ENCODE results near the gene UBTFL1.
"Not testable (repeated sequence)": the region's sequence is repeated elsewhere in the genome, so short reads cannot be mapped to it uniquely, and the experiment has no call there.

The UBTFL1 gene

DNA sequence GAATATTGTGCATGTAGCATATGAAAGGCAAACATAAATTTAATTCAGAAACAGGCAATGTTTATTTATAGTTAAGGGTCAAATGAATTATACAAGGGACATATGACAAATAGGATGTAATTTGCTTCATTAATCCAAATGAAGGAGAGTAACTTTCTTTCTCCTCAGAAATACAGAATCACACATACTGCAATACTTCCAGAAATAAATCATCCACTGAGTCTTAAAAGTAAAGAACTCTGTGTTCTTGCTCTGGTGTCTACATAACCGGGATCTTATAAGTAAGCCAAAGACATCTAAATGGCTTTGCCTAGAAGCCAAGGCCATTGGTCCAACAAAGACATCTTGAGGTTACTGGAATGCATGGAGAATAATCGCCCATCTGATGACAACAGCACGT lies at the start of gene UBTFL1:
Gene UBTFL1 (plus strand): TSS at position 301 of the 400 bp plus-strand sequence. CDS start 0 bp downstream, at position 301.
- not testable (repeated sequence) for DNase-seq

DNA sequence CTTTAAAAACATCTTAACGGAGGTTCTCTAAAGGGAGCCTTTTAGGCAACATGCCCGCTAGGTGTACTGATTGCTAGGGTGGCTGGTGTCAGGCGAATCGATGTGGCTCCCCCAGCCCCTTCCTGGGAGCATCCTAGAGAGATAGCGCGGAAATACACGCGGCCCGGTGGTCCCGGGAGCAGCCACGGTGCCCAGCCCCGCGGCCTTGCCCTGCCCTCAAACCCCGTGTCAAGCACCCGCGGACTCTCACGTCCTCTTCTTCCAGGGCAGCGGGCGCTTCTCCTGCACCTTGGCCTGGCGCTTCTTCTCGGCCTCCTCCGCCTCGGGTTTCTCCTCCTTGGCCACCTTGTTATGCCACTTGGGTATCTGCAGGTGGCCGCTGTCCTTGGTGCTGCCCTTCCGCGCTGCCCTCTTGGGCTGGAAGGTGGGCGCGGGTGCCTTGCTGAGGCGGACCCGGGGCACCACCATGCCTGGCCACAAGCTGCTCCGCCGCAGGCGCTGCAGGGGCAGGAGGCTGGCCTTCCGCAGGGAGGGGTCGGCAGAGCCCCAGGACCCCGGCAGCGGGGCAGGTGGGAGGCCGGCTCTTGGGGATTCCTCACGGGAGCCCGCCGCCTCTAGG lies 34.0 kb upstream of the UBTFL1 start:
- DNase-seq: not testable (repeated sequence)

GRCh38 chr11:90052311-90052710 lies 33.4 kb upstream of the UBTFL1 start:
- not testable (repeated sequence) for DNase-seq

GRCh38 chr11:90053545-90053944 lies 32.2 kb upstream of the UBTFL1 start:
- DNase-seq: not testable (repeated sequence)

DNA sequence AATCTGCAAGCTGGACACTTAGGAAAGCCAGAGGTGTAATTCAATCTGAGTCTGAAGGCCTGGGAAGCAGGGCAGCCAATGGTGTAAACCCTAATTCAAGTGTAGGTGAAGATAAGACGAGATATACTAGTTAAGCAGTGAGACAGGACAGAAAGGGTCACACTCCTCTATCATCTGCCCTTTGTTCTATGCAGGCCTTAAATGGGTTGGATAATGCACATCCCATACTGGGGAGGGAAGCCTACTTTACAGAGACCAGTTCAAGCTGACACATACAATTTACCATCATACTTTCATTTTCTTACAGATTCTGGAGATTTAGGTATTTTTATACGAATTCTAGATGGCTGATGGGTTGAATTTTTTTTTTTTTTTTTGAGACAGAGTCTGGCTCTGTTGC lies 3.0 kb downstream of the UBTFL1 start:
- DNase-seq: not testable (repeated sequence)

- not testable (repeated sequence) for DNase-seq
These were observed 9.6 kb downstream of the UBTFL1 start for GRCh38 chr11:90095230-90095924.

DNA sequence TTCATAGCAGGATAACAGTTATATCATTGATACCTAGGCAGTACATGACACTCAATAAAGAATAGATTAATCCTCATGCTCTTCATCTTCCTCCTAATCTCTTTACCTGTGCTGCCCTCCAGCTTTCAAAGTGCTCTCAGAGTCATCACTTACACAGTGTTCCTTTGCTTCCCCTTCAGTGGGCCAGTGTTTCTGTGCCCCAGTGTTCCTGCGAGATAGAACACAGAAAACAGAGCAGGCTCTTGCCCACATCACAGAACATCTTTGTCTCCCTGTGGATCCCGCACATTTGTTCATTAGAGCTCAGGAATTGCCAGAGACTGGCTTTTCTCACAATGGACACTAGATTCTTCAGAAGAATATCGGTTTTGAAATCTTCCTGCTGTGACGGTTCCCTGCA lies 12.5 kb downstream of the UBTFL1 start:
- not testable (repeated sequence) for DNase-seq

- no peak for DNase-seq
These were observed 14.7 kb downstream of the UBTFL1 start for GRCh38 chr11:90100431-90100830.

GRCh38 chr11:90113541-90113940 lies 27.8 kb downstream of the UBTFL1 start:
- DNase-seq: no peak

- no peak for DNase-seq
These were observed 34.4 kb downstream of the UBTFL1 start for GRCh38 chr11:90120191-90120590.

DNA sequence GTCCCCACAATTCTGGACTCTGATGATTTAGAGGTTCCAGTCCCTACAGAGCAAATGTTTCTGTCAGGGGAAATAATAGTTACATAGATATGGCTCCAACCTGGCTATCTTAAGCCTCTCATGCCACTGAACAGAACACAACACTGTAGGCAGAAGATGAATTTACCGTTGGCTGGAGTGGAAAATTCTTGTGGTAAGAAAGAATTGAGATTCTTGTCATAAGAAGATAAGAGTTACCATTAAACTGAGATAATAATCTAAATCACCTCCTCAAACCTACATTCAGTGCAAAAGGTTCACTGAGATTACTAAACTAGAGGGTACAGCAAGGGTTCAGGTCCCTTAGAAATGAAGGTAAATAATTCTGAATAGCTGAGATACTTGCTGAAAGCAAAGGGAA lies 38.6 kb downstream of the UBTFL1 start:
- no peak for DNase-seq

- no peak for DNase-seq
These were observed 39.2 kb downstream of the UBTFL1 start for GRCh38 chr11:90124946-90125345.

DNA sequence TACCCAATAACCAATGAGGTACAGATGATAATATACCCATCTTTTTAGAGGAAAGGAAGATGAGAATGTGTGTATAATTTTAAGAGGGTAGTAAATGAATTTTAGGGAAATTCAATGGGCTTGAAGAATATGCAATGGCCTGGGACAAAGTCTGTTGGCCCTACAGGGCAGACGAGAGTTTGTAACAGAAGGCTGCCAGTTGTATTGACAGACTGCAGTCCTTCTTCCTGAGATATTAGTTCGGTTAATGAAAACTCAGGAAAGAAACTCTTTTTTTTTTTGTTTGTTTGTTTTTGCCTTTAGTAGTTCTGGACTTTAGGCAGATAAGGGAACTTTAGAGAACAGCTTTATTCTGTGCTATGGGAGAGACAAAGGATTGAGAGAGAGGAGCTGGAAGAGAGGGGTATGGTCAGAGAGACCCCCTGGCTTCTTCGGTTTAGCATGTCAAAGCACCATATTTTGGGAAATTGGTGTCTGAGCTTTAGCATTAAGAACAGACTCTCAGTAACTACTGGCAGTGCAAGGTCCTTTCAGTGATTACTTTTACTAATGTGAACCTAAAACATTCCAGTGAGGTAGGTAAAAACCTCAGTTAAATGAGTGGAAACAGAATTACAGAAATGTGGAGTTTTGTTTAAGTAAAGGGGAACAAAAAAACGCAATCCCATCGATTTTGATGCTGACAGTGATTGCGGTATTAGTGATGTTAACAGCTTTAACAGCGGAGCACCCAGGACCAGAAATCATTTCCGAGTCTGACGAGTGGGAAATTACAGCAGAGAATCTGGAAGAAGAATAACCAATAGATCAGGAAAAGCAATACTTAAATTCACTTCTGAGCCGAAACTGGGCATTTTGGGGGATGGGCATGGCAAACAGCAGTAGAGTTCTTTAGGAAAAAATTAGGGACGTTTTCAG lies 48.1 kb downstream of the UBTFL1 start:
- DNase-seq: no peak

- DNase-seq: no peak
These were observed 48.8 kb downstream of the UBTFL1 start, which contains the start of gene NAALAD2 for GRCh38 chr11:90134478-90135003. NAALAD2 (plus strand) TSS chr11:90134663; CDS start chr11:90134759, 96 bp downstream.

GRCh38 chr11:90135016-90135415 lies 49.3 kb downstream of the UBTFL1 start:
- no peak for DNase-seq
